Endothelial cell of umbilical vein (primary cell): ENCODE measurements around the gene ZNF273. TPM values are rescaled to one million over a fixed set of nuclear protein-coding genes. Genes with fewer than 3 reads are reported as not detected.

Source experiments
- BruUV-seq: library from RNA; stranded (reverse); fragments of 400-500 nt; replicated peaks from 2 replicates; lab custom pipeline; 2021; lab: Mats Ljungman, UMichigan
- CTCF ChIA-PET: fragments of 300-600, 350-600 bp; sonication (Branson Sonifier 250); formaldehyde crosslinking; loops from one replicate; lab custom pipeline; 2021; ENCODE audit warnings: antibody characterized with exemption, inconsistent platforms; lab: Charles Lee
- POLR2A ChIA-PET: fragments of 300-600, 350-600 bp; sonication (Branson Sonifier 250); formaldehyde crosslinking; loops from one replicate; lab custom pipeline; 2021; ENCODE audit warnings: antibody characterized with exemption, inconsistent platforms; lab: Charles Lee
- DNase-seq: peaks from one replicate; pipeline ENCODE4 v3.0.0-alpha.2; 2011; ENCODE audit warnings: low read depth, low spot score
- FAIRE-seq: peaks from 2 replicates; lab custom pipeline; 2011; peaks lifted over from hg19 to GRCh38; lab: Jason Lieb, UNC
- H2AFZ ChIP-seq: 2 replicates; pipeline ENCODE4 v1.6.0; 2012; ENCODE audit warnings: low read depth, low read length, control low read depth, inconsistent platforms
- H3K27ac ChIP-seq: 2 replicates; pipeline ENCODE4 v1.5.1; 2011; ENCODE audit warnings: low read depth, mild to moderate bottlenecking, control low read depth, low read length, moderate library complexity; ENCODE audit not compliant: insufficient read depth
- H3K27me3 ChIP-seq, 2 experiments: 2 replicates each; pipeline versions ENCODE4 v1.6.0 to v1.6.1; 2011; ENCODE audit warnings: low read length in 2 of 2, mixed read lengths in 1 of 2; ENCODE audit not compliant: control insufficient read depth in 2 of 2, insufficient read depth in 2 of 2
- H3K36me3 ChIP-seq, 2 experiments: 2 replicates in 1 of 2; 3 replicates in 1 of 2; pipeline ENCODE4 v1.5.1; 2011; ENCODE audit warnings: low read length in 2 of 2, mild to moderate bottlenecking in 1 of 2, moderate library complexity in 1 of 2; ENCODE audit not compliant: control insufficient read depth in 2 of 2, insufficient read depth in 2 of 2; ENCODE audit errors: extremely low read depth in 1 of 2
- H3K4me1 ChIP-seq: 3 replicates; pipeline ENCODE4 v1.5.1; 2011; ENCODE audit warnings: mild to moderate bottlenecking, low read length; ENCODE audit not compliant: control insufficient read depth, insufficient read depth; ENCODE audit errors: extremely low read depth
- H3K4me2 ChIP-seq: 2 replicates; pipeline ENCODE4 v1.6.1; 2011; ENCODE audit warnings: low read length, control low read depth, mixed read lengths; ENCODE audit not compliant: insufficient read depth
- H3K4me3 ChIP-seq, 3 experiments: fragments of 200-600 bp in 1 of 3; sonication (generic), shearing (Covaris generic) in 1 of 3; replicated peaks in 1 of 3; 2 replicates each; pipeline ENCODE4 v1.5.1; 2011 to 2016; ENCODE audit warnings: control low read depth in 3 of 3, low read length in 3 of 3, mild to moderate bottlenecking in 2 of 3, inconsistent platforms in 1 of 3, low read depth in 1 of 3, moderate library complexity in 1 of 3; ENCODE audit not compliant: insufficient read depth in 1 of 3
- H3K79me2 ChIP-seq: 2 replicates; pipeline ENCODE4 v1.6.0; 2012; ENCODE audit warnings: low read length, inconsistent platforms; ENCODE audit not compliant: control insufficient read depth, insufficient read depth
- H3K9ac ChIP-seq: replicated peaks from 2 replicates; pipeline ENCODE3; 2011; ENCODE audit warnings: low read length, control low read depth; ENCODE audit not compliant: insufficient read depth; ENCODE audit errors: extremely low read depth
- H3K9me1 ChIP-seq: replicated peaks from 3 replicates; pipeline ENCODE4 v1.6.0; 2011; ENCODE audit warnings: mild to moderate bottlenecking, low read length; ENCODE audit not compliant: control insufficient read depth, insufficient read depth; ENCODE audit errors: extremely low read depth
- H3K9me3 ChIP-seq: replicated peaks from 2 replicates; pipeline ENCODE4 v1.5.1; 2012; ENCODE audit warnings: low read length, inconsistent platforms; ENCODE audit not compliant: control insufficient read depth, insufficient read depth
- H4K20me1 ChIP-seq: replicated peaks from 2 replicates; pipeline ENCODE3; 2011; ENCODE audit warnings: mild to moderate bottlenecking, low read length; ENCODE audit not compliant: control insufficient read depth, insufficient read depth; ENCODE audit errors: extremely low read depth
- EZH2 ChIP-seq: IDR thresholded peaks from 2 replicates; pipeline ENCODE4 v1.6.1; 2012; ENCODE audit warnings: borderline replicate concordance, low read depth, mild to moderate bottlenecking, moderate library complexity, low read length, inconsistent platforms; ENCODE audit not compliant: severe bottlenecking
- FOS ChIP-seq: IDR thresholded peaks from 2 replicates; pipeline ENCODE4 v1.6.1; 2011; ENCODE audit warnings: mild to moderate bottlenecking, low read length, moderate library complexity, borderline replicate concordance; ENCODE audit not compliant: insufficient read depth
- GATA2 ChIP-seq: IDR thresholded peaks from 2 replicates; pipeline ENCODE4 v1.7.0; 2011; ENCODE audit warnings: low read depth, mild to moderate bottlenecking, moderate library complexity, mixed read lengths, low read length; ENCODE audit not compliant: insufficient read length, insufficient read depth
- JUN ChIP-seq: IDR thresholded peaks from 2 replicates; pipeline ENCODE4 v1.6.1; 2011; ENCODE audit warnings: borderline replicate concordance, low read depth; ENCODE audit not compliant: insufficient read length, insufficient read depth
- MAX ChIP-seq: IDR thresholded peaks from 2 replicates; pipeline ENCODE4 v1.6.1; 2011; ENCODE audit not compliant: insufficient read depth, insufficient read length
- POLR2A ChIP-seq: IDR thresholded peaks from 2 replicates; pipeline ENCODE4 v1.6.1; 2012; ENCODE audit warnings: low read depth, mild to moderate bottlenecking, control low read depth, low read length
- POLR2AphosphoS5 ChIP-seq: IDR thresholded peaks from 2 replicates; pipeline ENCODE4 v1.6.1; 2012; ENCODE audit warnings: low read depth, mild to moderate bottlenecking, control low read depth, low read length, moderate library complexity; ENCODE audit not compliant: insufficient read depth
- dilution Hi-C: fragments of 300-500 bp; cut with MboI; formaldehyde crosslinking; loops from one replicate; pipeline ENCODE4 v1.15.0; 2019; ENCODE audit warnings: low sequenced_read_pairs; ENCODE audit not compliant: extremely low pct_ligation_motif_present
- intact Hi-C: fragments of 100-400 bp; cut with micrococcal nuclease; formaldehyde crosslinking; loops from one replicate; pipeline ENCODE4 v1.10.0; 2022
- polyA plus RNA-seq, 4 experiments: library from polyadenylated mRNA; depleted of rRNA in 3 of 4; stranded (reverse) in 3 of 4; unstranded in 1 of 4; fragments of >200 nt; gene quantifications; 2 replicates each; pipeline versions ENCODE4 v1.2.1 to v1.2.3, GENCODE V29; 2011 to 2012; ENCODE audit warnings: missing spikeins in 1 of 4
- total RNA-seq: library from RNA; stranded (reverse); gene quantifications from 2 replicates; pipeline ENCODE4 v1.2.3, GENCODE V29; 2021
- TF ChIP-seq, protein P1 (sequence below), 2 donors: IDR thresholded peaks; 1 replicate in 1 of 2; 2 replicates in 1 of 2; pipeline ENCODE4 v1.5.1; 2011; ENCODE audit warnings: low read length in 2 of 2, mild to moderate bottlenecking in 2 of 2, moderate library complexity in 2 of 2, control low read depth in 1 of 2, inconsistent platforms in 1 of 2, low read depth in 1 of 2; ENCODE audit not compliant: insufficient read depth in 1 of 2; ENCODE audit errors: extremely low read depth in 1 of 2

The ZNF273 gene
- total and polyA plus RNA-seq, 2 donors (not counting 3 experiments of a cell fraction or from before 2014, with no cell fraction given): 1.4 to 4.1 TPM

GRCh38 chr7:64874562-64875250 lies 28.4 kb upstream of the ZNF273 start:
- no peaks in the 10 kb centered on the region for H3K36me3 ChIP-seq
- no peak for FAIRE-seq
- TF ChIP-seq MAX (no peak), FOS (no peak), GATA2 (no peak), POLR2AphosphoS5 (no peak), POLR2A (no peak), EZH2 (no peak), JUN (no peak)
- TF ChIP-seq, protein P1, sequence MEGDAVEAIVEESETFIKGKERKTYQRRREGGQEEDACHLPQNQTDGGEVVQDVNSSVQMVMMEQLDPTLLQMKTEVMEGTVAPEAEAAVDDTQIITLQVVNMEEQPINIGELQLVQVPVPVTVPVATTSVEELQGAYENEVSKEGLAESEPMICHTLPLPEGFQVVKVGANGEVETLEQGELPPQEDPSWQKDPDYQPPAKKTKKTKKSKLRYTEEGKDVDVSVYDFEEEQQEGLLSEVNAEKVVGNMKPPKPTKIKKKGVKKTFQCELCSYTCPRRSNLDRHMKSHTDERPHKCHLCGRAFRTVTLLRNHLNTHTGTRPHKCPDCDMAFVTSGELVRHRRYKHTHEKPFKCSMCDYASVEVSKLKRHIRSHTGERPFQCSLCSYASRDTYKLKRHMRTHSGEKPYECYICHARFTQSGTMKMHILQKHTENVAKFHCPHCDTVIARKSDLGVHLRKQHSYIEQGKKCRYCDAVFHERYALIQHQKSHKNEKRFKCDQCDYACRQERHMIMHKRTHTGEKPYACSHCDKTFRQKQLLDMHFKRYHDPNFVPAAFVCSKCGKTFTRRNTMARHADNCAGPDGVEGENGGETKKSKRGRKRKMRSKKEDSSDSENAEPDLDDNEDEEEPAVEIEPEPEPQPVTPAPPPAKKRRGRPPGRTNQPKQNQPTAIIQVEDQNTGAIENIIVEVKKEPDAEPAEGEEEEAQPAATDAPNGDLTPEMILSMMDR (IDR thresholded peaks at IDR 0.05; ENCODE audit: extremely low read depth in 1 of 2, insufficient read depth in 1 of 2, low read depth in 1 of 2, low read length in 2 of 2): no peak
- H3K27ac ChIP-seq: no peak overlapping the region
- no peaks in the 10 kb centered on the region for H3K4me1 ChIP-seq
- H3K79me2 ChIP-seq: no peaks in the 10 kb centered on the region
- intact Hi-C loops: no loop called here
- no peaks in the 10 kb centered on the region for H4K20me1 ChIP-seq
- no peaks in the 10 kb centered on the region for H3K9me1 ChIP-seq
- H3K27me3 ChIP-seq: no peaks in the 10 kb centered on the region
- H3K4me2 ChIP-seq: no peak overlapping the region
- H3K9me3 ChIP-seq: no peaks in the 10 kb centered on the region
- CTCF ChIA-PET: no interaction called here
- H2AFZ ChIP-seq: no peak overlapping the region
- no TSS peak for BruUV-seq
- dilution Hi-C loops: no loop called here
- no peak for DNase-seq
- H3K4me3 ChIP-seq: no peak overlapping the region
- no peak overlapping the region for H3K9ac ChIP-seq
- POLR2A ChIA-PET: no interaction called here
